HEK293T (cell line): ENCODE results near the gene RMND5B.

Experiments used
- ARNT ChIP-seq: fragments of 450-650 bp; IDR thresholded peaks from 2 replicates; pipeline ENCODE4 v1.6.1; 2017; ENCODE audit warnings: mild to moderate bottlenecking
- TF ChIP-seq, protein P1 (sequence below): fragments of 450-650 bp; IDR thresholded peaks from 2 replicates; pipeline ENCODE4 v1.6.1; 2016

DNA sequence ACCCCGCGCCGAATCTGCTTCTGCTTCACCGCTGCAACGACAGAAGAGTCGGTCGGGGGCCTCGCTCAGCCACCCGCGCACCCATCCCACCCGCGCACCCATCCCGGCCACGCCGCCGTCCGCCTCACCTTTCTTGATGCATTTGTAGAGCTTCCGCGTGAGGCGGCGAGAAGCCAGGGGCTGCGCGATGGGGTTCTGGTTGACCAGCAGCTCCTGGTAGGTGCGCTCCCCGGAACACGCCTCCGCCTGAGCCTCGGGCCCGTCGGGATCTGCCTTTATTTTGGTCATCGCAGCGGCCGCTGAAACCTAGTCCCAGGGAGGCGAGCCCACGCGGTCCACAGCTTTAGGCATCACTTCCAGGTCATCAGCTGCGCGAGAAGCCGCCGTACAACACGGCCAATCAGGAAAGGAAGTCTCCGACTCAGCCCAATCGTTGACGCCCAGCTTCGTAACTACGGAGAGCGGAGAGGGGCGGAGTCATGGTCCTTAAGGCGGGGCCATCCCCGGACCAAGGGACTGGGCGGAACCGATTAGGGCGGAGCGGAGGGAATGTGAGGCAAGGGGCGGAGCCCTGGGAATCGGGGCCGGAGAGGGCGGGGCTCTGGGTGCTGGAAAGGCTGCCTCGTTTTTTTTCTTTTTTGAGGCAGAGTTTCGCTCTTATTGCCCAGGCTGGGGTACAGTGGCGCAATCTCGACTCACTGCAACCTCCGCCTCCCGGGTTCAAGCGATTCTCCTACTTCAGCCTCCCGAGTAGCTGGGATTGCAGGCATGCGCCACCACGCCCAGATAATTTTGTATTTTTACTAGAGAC is 22.9 kb downstream of the RMND5B start, which contains the start of gene NHP2:
- TF ChIP-seq ARNT = no peak
- TF ChIP-seq, protein P1, sequence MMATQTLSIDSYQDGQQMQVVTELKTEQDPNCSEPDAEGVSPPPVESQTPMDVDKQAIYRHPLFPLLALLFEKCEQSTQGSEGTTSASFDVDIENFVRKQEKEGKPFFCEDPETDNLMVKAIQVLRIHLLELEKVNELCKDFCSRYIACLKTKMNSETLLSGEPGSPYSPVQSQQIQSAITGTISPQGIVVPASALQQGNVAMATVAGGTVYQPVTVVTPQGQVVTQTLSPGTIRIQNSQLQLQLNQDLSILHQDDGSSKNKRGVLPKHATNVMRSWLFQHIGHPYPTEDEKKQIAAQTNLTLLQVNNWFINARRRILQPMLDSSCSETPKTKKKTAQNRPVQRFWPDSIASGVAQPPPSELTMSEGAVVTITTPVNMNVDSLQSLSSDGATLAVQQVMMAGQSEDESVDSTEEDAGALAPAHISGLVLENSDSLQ = no peak
